ENCODE measurements around the gene BIRC2.

BIRC2 gene

DNA sequence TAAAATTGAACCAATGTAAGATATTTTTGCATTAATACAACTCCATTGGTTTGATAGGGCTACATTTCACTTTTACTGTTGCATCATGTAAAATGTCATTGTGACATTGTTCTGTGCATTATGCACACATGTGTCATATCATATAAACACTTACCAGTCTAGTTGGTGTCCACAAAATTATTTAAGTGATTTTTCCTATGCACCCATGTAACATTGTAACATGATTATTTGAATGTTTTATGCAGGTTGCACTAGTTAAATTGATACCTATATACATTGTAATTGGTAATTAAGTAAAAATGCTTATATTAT is 39.3 kb upstream of the BIRC2 start:
- H3K4me3 ChIP-seq (ENCODE audit: low read depth, low read length), result no peak overlapping the region
- no peak for TF ChIP-seq CTCF (conservative IDR thresholded peaks at IDR 0.05; ENCODE audit: low read depth, low read length)
- DNase-seq (ENCODE audit: low read depth), result no peak

DNA sequence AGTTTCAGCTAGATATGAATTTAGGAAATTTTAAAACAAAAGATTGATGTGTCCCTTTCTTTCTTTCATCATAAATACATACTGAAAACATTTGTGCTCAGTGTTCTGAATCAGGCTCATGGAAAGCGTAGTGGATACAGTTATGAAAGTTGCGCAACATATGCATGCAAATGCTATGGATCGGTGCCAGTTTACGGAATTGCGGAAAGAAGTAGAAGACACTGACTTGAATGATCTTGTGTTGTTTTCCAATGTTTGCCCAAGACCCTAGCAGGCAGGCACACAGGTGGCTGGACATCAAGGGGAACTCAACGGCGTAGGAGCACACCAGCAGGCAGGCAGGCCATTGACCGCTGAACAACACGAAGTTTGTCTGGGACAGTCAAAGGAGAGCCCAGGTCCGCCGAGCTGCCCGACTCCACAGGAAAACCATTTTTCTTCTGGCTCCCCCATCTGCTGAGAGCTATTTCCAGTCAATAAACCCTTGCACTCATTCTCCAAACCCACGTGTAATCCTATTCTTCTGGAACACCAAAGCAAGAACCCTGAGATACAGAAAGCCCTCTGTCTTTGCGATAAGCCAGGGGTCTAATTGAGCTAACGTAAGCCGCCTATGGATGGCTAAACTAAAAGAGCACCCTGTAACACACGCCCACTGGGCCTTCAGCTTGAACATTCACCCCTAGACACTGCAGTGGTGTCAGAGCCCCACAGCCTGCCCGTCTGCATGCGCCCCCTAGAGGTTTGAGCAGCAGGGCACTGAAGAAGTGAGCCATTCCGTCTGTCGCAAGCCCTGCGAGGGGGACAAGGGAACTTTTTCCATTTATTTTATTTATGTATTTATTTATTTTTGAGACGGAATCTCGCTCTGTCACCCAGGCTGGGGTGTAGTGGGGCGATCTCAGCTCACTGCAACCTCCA is 37.1 kb upstream of the BIRC2 start:
- no peak for DNase-seq (ENCODE audit: low read depth)
- no peak overlapping the region for H3K4me3 ChIP-seq (ENCODE audit: low read depth, low read length)
- no peak for TF ChIP-seq CTCF (conservative IDR thresholded peaks at IDR 0.05; ENCODE audit: low read depth, low read length)

DNA sequence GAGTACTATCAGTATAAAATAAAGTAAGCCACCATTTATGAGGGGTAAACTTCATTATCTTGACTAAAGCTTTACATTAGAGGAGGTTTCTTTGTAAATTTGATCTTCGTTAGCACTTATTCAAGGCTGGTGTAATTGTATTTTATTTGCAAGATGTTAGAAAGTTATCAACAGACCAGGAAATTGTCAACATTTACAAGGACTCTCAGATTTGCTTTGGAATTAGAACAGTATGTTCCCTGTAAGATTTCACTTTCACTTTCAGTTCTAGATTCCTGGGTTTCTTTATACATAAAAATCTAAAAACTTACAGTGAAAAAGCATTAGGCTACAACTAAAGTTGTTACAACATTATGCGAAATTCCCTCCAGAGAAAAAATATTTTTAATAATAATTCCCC is 34.3 kb upstream of the BIRC2 start:
- TF ChIP-seq CTCF (conservative IDR thresholded peaks at IDR 0.05; ENCODE audit: low read depth, low read length), result no peak
- peak; percentile 71 for DNase-seq (ENCODE audit: low read depth)
- no peak overlapping the region for H3K4me3 ChIP-seq (ENCODE audit: low read depth, low read length)

DNA sequence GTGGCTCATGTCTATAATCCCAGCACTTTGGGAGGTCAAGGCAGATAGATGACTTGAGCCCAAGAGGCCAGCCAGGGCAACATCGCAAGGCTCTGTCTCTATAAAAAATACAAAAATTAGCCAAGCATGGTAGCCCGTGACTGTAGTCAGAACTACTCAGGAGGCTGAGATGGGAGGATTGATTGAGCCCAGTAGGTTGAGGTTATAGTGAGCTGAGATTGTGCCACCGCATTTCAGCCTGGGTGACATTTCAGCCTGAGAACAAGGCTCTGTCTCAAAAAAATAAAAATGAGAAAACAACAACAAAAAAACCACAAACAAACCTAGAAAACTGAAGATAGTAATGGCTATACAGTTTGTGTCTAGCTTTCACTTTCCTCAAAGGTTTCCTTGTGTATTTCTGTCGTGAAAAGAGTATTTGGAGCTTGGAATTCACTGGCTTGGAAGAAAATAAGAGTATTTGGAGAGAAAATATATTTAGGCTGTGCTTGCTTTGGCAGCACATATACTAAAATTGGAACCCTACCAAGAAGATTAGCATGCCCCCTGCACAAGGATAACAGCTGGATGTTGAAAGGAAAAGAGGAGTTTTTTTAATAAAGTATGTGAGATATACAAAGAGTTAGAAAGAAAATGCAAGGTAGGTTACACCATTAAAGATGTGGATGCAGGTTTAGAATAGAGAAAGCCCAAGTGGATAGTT is 33.6 kb upstream of the BIRC2 start:
- H3K4me3 ChIP-seq (ENCODE audit: low read depth, low read length), result no peak overlapping the region
- no peak for TF ChIP-seq CTCF (conservative IDR thresholded peaks at IDR 0.05; ENCODE audit: low read depth, low read length)
- peak; percentile 52 for DNase-seq (ENCODE audit: low read depth)

- TF ChIP-seq CTCF (conservative IDR thresholded peaks at IDR 0.05; ENCODE audit: low read depth, low read length), result no peak
- no peak overlapping the region for H3K4me3 ChIP-seq (ENCODE audit: low read depth, low read length)
Measured at GRCh38 chr11:102314784-102315183, 32.2 kb upstream of the BIRC2 start.

GRCh38 chr11:102316346-102316904 is 30.6 kb upstream of the BIRC2 start:
- H3K4me3 ChIP-seq (ENCODE audit: low read depth, low read length), result no peak overlapping the region
- TF ChIP-seq CTCF (conservative IDR thresholded peaks at IDR 0.05; ENCODE audit: low read depth, low read length), result no peak
- DNase-seq (ENCODE audit: low read depth), result no peak

More at GRCh38 chr11:102314784-102315183, 32.2 kb upstream of the BIRC2 start:
- no peak for DNase-seq (ENCODE audit: low read depth)
